GM23248 (cell line): Measurements from ENCODE around the gene OMD. TPM values are rescaled to one million over a fixed set of nuclear protein-coding genes. Genes with fewer than 3 reads are reported as not detected.

Experiments used
- DNase-seq: peaks from one replicate; pipeline ENCODE4 v3.0.0-alpha.2; 2015
- H2AFZ ChIP-seq: fragments of 200-600 bp; sonication (generic); 2 replicates; pipeline ENCODE4 v1.6.1; 2016; ENCODE audit warnings: antibody characterized with exemption
- H3F3A ChIP-seq: fragments of 200-600 bp; sonication (generic); 2 replicates; pipeline ENCODE4 v1.6.1; 2016; ENCODE audit warnings: mild to moderate bottlenecking, antibody characterized with exemption, mixed run types; ENCODE audit not compliant: insufficient read depth
- H3K27ac ChIP-seq: fragments of 200-600 bp; sonication (generic); 2 replicates; pipeline ENCODE4 v1.5.1; 2016; ENCODE audit warnings: mild to moderate bottlenecking
- H3K27me3 ChIP-seq: fragments of 200-600 bp; sonication (generic); replicated peaks from 2 replicates; pipeline ENCODE4 v1.6.1; 2016; ENCODE audit warnings: mild to moderate bottlenecking; ENCODE audit not compliant: insufficient read depth
- H3K36me3 ChIP-seq: fragments of 200-600 bp; sonication (generic); 2 replicates; pipeline ENCODE4 v1.6.1; 2016; ENCODE audit warnings: low read depth, mild to moderate bottlenecking
- H3K4me1 ChIP-seq: fragments of 200-600 bp; sonication (generic); 2 replicates; pipeline ENCODE4 v1.6.1; 2016; ENCODE audit warnings: mild to moderate bottlenecking; ENCODE audit not compliant: insufficient read depth
- H3K4me2 ChIP-seq: fragments of 200-600 bp; sonication (generic); one replicate; pipeline ENCODE4 v1.6.1; 2016; ENCODE audit warnings: mild to moderate bottlenecking; ENCODE audit not compliant: unreplicated experiment
- H3K4me3 ChIP-seq: fragments of 200-600 bp; sonication (generic); 2 replicates; pipeline ENCODE4 v1.5.1; 2016; ENCODE audit warnings: mild to moderate bottlenecking
- H3K79me2 ChIP-seq: fragments of 200-600 bp; sonication (generic); 2 replicates; pipeline ENCODE4 v1.6.1; 2016; ENCODE audit warnings: mild to moderate bottlenecking; ENCODE audit not compliant: insufficient read depth
- H3K9ac ChIP-seq: fragments of 200-600 bp; sonication (generic); 2 replicates; pipeline ENCODE4 v1.6.1; 2016; ENCODE audit warnings: mild to moderate bottlenecking
- H3K9me2 ChIP-seq: fragments of 200-600 bp; sonication (generic); 2 replicates; pipeline ENCODE4 v1.6.1; 2016; ENCODE audit warnings: mixed run types, mild to moderate bottlenecking, moderate library complexity; ENCODE audit not compliant: insufficient read depth
- H3K9me3 ChIP-seq: fragments of 200-600 bp; sonication (generic); one replicate; pipeline ENCODE4 v1.6.1; 2017; ENCODE audit warnings: low read depth
- H4K20me1 ChIP-seq: fragments of 200-600 bp; sonication (generic); 2 replicates; pipeline ENCODE4 v1.6.0; 2016; ENCODE audit not compliant: insufficient read depth
- EZH2 ChIP-seq: fragments of 200-600 bp; sonication (generic); IDR thresholded peaks from 2 replicates; pipeline ENCODE4 v1.6.1; 2018; ENCODE audit warnings: antibody characterized with exemption, mild to moderate bottlenecking; ENCODE audit not compliant: insufficient read depth, poor library complexity, severe bottlenecking
- EZH2phosphoT487 ChIP-seq: fragments of 200-600 bp; sonication (generic); IDR thresholded peaks from 2 replicates; pipeline ENCODE4 v1.6.1; 2018; ENCODE audit warnings: antibody characterized with exemption, moderate library complexity, mild to moderate bottlenecking, low read depth; ENCODE audit not compliant: insufficient read depth
- WGBS, 2 experiments: methylation state at CpG; one replicate each; pipeline ENCODE4 v1.1.6; 2015 to 2017; ENCODE audit warnings: low lambda C conversion rate in 2 of 2, low coverage in 1 of 2; ENCODE audit errors: missing lambda C conversion rate in 2 of 2; 5-methylcytosine and 5-hydroxymethylcytosine counted together
- in situ Hi-C: fragments of 300-500 bp; cut with MboI; formaldehyde crosslinking; loops from 2 replicates; pipeline ENCODE4 v1.15.0; 2020
- polyA plus RNA-seq: library from polyadenylated mRNA; unstranded; fragments of >200 nt; fragmentation: Nextera tagmentation; extraction: Ambion mirVana; gene quantifications from 2 replicates; pipeline ENCODE4 v1.2.1, GENCODE V29; 2016
- total RNA-seq: library from RNA; depleted of rRNA; stranded (reverse); fragments of >200 nt; shearing (Covaris generic); gene quantifications from 2 replicates; pipeline ENCODE4 v1.2.3, GENCODE V29; 2014

Gene OMD
- total and polyA plus RNA-seq, 2 experiments from 2014 or later = 0.11 to 0.14 TPM

GRCh38 chr9:92440751-92441046 is 16.4 kb upstream of the OMD start:
- Histone ChIP-seq H3F3A (0 out of 2 replicates have a peak, but pooled peaks cover 4% of the 10 kb centered on the region), H2AFZ (no peak overlapping the region), H3K27ac (no peak overlapping the region), H3K9ac (no peak overlapping the region), H3K36me3 (no peaks in the 10 kb centered on the region), H3K4me1 (peaks cover 9% of the 10 kb centered on the region), H4K20me1 (no peaks in the 10 kb centered on the region), H3K4me3 (no peak overlapping the region), H3K79me2 (no peaks in the 10 kb centered on the region), H3K4me2 (no peak overlapping the region), H3K9me3 (no peaks in the 10 kb centered on the region), H3K27me3 (no peaks in the 10 kb centered on the region), H3K9me2 (no peaks in the 10 kb centered on the region)
- TF ChIP-seq EZH2phosphoT487 = no peak
- no peak for TF ChIP-seq EZH2
- WGBS, 2 experiments = 91 to 94% methylated on average over 6 of the region's 6 CpGs
- no peak for DNase-seq
- in situ Hi-C loops = loop anchor here (10.0 kb wide), 1 partner anchor 194 kb away; no protein-coding TSS in a partner anchor

GRCh38 chr9:92439921-92440750 is 15.9 kb upstream of the OMD start:
- H3K4me1 ChIP-seq = peaks cover 9% of the 10 kb centered on the region
- peak; percentile 86 for DNase-seq
- WGBS, 2 experiments = 62 to 68% methylated on average over 5 of the region's 5 CpGs
- in situ Hi-C loops = loop anchor here (10.0 kb wide), 1 partner anchor 195 kb away; no protein-coding TSS in a partner anchor
- no peak for TF ChIP-seq EZH2
- TF ChIP-seq EZH2phosphoT487 = no peak
- H3K9ac ChIP-seq = no peak overlapping the region
- no peak overlapping the region for H2AFZ ChIP-seq
- H3F3A ChIP-seq = 0 out of 2 replicates have a peak, but pooled peaks cover 4% of the 10 kb centered on the region
- no peaks in the 10 kb centered on the region for H4K20me1 ChIP-seq
- no peaks in the 10 kb centered on the region for H3K9me3 ChIP-seq
- no peaks in the 10 kb centered on the region for H3K79me2 ChIP-seq
- no peaks in the 10 kb centered on the region for H3K9me2 ChIP-seq
- peak overlapping the region; percentile 4 for H3K4me2 ChIP-seq
- H3K36me3 ChIP-seq = no peaks in the 10 kb centered on the region
- no peaks in the 10 kb centered on the region for H3K27me3 ChIP-seq
- no peak overlapping the region for H3K27ac ChIP-seq
- H3K4me3 ChIP-seq = no peak overlapping the region

- DNase-seq = peak; percentile 61
- no peaks in the 10 kb centered on the region for H3K79me2 ChIP-seq
- WGBS, 2 experiments = 40 to 46% methylated on average over 5 of the region's 5 CpGs
- H3K27ac ChIP-seq = no peak overlapping the region
- H3K36me3 ChIP-seq = no peaks in the 10 kb centered on the region
- no peak overlapping the region for H3K4me3 ChIP-seq
- no peaks in the 10 kb centered on the region for H4K20me1 ChIP-seq
- H2AFZ ChIP-seq = no peak overlapping the region
- no peak for TF ChIP-seq EZH2phosphoT487
- no peak for TF ChIP-seq EZH2
- no peaks in the 10 kb centered on the region for H3K9me3 ChIP-seq
- H3F3A ChIP-seq = 0 out of 2 replicates have a peak, but pooled peaks cover 4% of the 10 kb centered on the region
- no peak overlapping the region for H3K9ac ChIP-seq
- peaks cover 9% of the 10 kb centered on the region for H3K4me1 ChIP-seq
- H3K4me2 ChIP-seq = peak overlapping the region; percentile 4
- in situ Hi-C loops = no loop called here
- no peaks in the 10 kb centered on the region for H3K27me3 ChIP-seq
- no peaks in the 10 kb centered on the region for H3K9me2 ChIP-seq
Observed at GRCh38 chr9:92438900-92439526, 14.7 kb upstream of the OMD start.

GRCh38 chr9:92435263-92435662 is 11.0 kb upstream of the OMD start:
- DNase-seq = no peak
- no peaks in the 10 kb centered on the region for H3K79me2 ChIP-seq
- H3K9ac ChIP-seq = no peak overlapping the region
- no peaks in the 10 kb centered on the region for H4K20me1 ChIP-seq
- no peak for TF ChIP-seq EZH2
- TF ChIP-seq EZH2phosphoT487 = no peak
- WGBS, 2 experiments = 68 to 71% methylated on average over 1 of the region's 1 CpG
- H3K9me2 ChIP-seq = no peaks in the 10 kb centered on the region
- peaks cover 9% of the 10 kb centered on the region for H3K4me1 ChIP-seq
- in situ Hi-C loops = no loop called here
- no peak overlapping the region for H2AFZ ChIP-seq
- H3K27me3 ChIP-seq = no peaks in the 10 kb centered on the region
- no peak overlapping the region for H3K4me2 ChIP-seq
- no peaks in the 10 kb centered on the region for H3K36me3 ChIP-seq
- H3F3A ChIP-seq = 0 out of 2 replicates have a peak, but pooled peaks cover under 1% of the 10 kb centered on the region
- no peak overlapping the region for H3K4me3 ChIP-seq
- H3K9me3 ChIP-seq = no peaks in the 10 kb centered on the region
- no peak overlapping the region for H3K27ac ChIP-seq
